Measurements from ENCODE around the gene PPP1R27.

PPP1R27 gene

GRCh38 chr17:81803728-81804558, 30.9 kb downstream of the PPP1R27 start, which contains the start of gene GCGR:
TSS of gene GCGR (plus strand) at chr17:81804150. CDS start at chr17:81809019, 4,869 bp downstream.
- DNase-seq: no peak

GRCh38 chr17:81802856-81803643, 31.8 kb downstream of the PPP1R27 start:
- no peak for DNase-seq

- DNase-seq: no peak
Measured at GRCh38 chr17:81802048-81802758, 32.6 kb downstream of the PPP1R27 start.

GRCh38 chr17:81801327-81801726, 33.5 kb downstream of the PPP1R27 start:
- DNase-seq: no peak

GRCh38 chr17:81794509-81794908, 40.3 kb downstream of the PPP1R27 start:
- no peak for DNase-seq

- no peak for DNase-seq
Measured at GRCh38 chr17:81794074-81794476, 40.8 kb downstream of the PPP1R27 start.

- no peak for DNase-seq
Measured at GRCh38 chr17:81792675-81793615, 41.9 kb downstream of the PPP1R27 start.

Measured in activated gamma-delta T cell treated with Interleukin-2 at 50 U/mL for 16 hours (primary cell).